ENCODE results near the gene PAX5. TPM values are rescaled to one million over a fixed set of nuclear protein-coding genes. Genes with fewer than 3 reads are reported as not detected.

PAX5 gene
- polyA plus RNA-seq, 1 donor from 2014 or later = not detected

GRCh38 chr9:36946653-36947052, 87.4 kb downstream of the PAX5 start:
- no peaks in the 10 kb centered on the region for H3K36me3 ChIP-seq (ENCODE audit: insufficient read depth, low read length)
- H3K9ac ChIP-seq (ENCODE audit: low read length) = no peak overlapping the region
- H3F3A ChIP-seq (ENCODE audit: insufficient read depth, low read length, poor library complexity, severe bottlenecking) = no peaks in the 10 kb centered on the region
- no peak overlapping the region for H3K4me2 ChIP-seq (ENCODE audit: low read length)
- no peaks in the 10 kb centered on the region for H4K20me1 ChIP-seq (ENCODE audit: insufficient read depth)
- H3K27me3 ChIP-seq (ENCODE audit: insufficient read depth, low read depth, low read length) = no peaks in the 10 kb centered on the region
- no peaks in the 10 kb centered on the region for H3K79me2 ChIP-seq (replicated peaks; ENCODE audit: insufficient read depth, low read length)
- H3K27ac ChIP-seq (ENCODE audit: low read length) = no peak overlapping the region
- no peak overlapping the region for H3K4me3 ChIP-seq (ENCODE audit: low read length)
- H3K9me3 ChIP-seq (ENCODE audit: low read length) = no peaks in the 10 kb centered on the region
- no peak overlapping the region for H2AFZ ChIP-seq (ENCODE audit: low read depth, low read length)
- TF ChIP-seq CTCF (IDR thresholded peaks at IDR 0.05; ENCODE audit: poor library complexity, severe bottlenecking) (no peak), RAD21 (conservative IDR thresholded peaks at IDR 0.05) (no peak), REST (IDR thresholded peaks at IDR 0.05; ENCODE audit: borderline replicate concordance) (no peak), SMC3 (conservative IDR thresholded peaks at IDR 0.05; ENCODE audit: poor library complexity) (no peak), TAF1 (IDR thresholded peaks at IDR 0.05; ENCODE audit: low read depth) (no peak), EP300 (conservative IDR thresholded peaks at IDR 0.05; ENCODE audit: poor library complexity, severe bottlenecking) (no peak), POLR2AphosphoS5 (IDR thresholded peaks at IDR 0.05) (no peak), EZH2 (IDR thresholded peaks at IDR 0.05; ENCODE audit: borderline replicate concordance, insufficient read depth, low read length, poor library complexity, severe bottlenecking) (no peak), MXI1 (conservative IDR thresholded peaks at IDR 0.05; ENCODE audit: poor library complexity, severe bottlenecking) (no peak)
- H3K9me2 ChIP-seq (ENCODE audit: insufficient read depth, low read length) = no peaks in the 10 kb centered on the region

- no peak overlapping the region for H3K9ac ChIP-seq (ENCODE audit: low read length)
- no peak overlapping the region for H2AFZ ChIP-seq (ENCODE audit: low read depth, low read length)
- no peaks in the 10 kb centered on the region for H3F3A ChIP-seq (ENCODE audit: insufficient read depth, low read length, poor library complexity, severe bottlenecking)
- H3K27me3 ChIP-seq (ENCODE audit: insufficient read depth, low read depth, low read length) = no peaks in the 10 kb centered on the region
- no peaks in the 10 kb centered on the region for H3K9me3 ChIP-seq (ENCODE audit: low read length)
- H3K4me2 ChIP-seq (ENCODE audit: low read length) = no peak overlapping the region
- H3K27ac ChIP-seq (ENCODE audit: low read length) = no peak overlapping the region
- H3K9me2 ChIP-seq (ENCODE audit: insufficient read depth, low read length) = no peaks in the 10 kb centered on the region
- no peaks in the 10 kb centered on the region for H3K36me3 ChIP-seq (ENCODE audit: insufficient read depth, low read length)
- TF ChIP-seq POLR2AphosphoS5 (IDR thresholded peaks at IDR 0.05) = no peak
- TF ChIP-seq REST (IDR thresholded peaks at IDR 0.05; ENCODE audit: borderline replicate concordance) = no peak
- no peak for TF ChIP-seq CTCF (IDR thresholded peaks at IDR 0.05; ENCODE audit: poor library complexity, severe bottlenecking)
- TF ChIP-seq MXI1 (conservative IDR thresholded peaks at IDR 0.05; ENCODE audit: poor library complexity, severe bottlenecking) = no peak
- no peak for TF ChIP-seq SMC3 (conservative IDR thresholded peaks at IDR 0.05; ENCODE audit: poor library complexity)
- TF ChIP-seq TAF1 (IDR thresholded peaks at IDR 0.05; ENCODE audit: low read depth) = no peak
- no peak for TF ChIP-seq RAD21 (conservative IDR thresholded peaks at IDR 0.05)
- TF ChIP-seq EZH2 (IDR thresholded peaks at IDR 0.05; ENCODE audit: borderline replicate concordance, insufficient read depth, low read length, poor library complexity, severe bottlenecking) = no peak
- TF ChIP-seq EP300 (conservative IDR thresholded peaks at IDR 0.05; ENCODE audit: poor library complexity, severe bottlenecking) = no peak
- H3K4me3 ChIP-seq (ENCODE audit: low read length) = no peak overlapping the region
- H3K79me2 ChIP-seq (replicated peaks; ENCODE audit: insufficient read depth, low read length) = no peaks in the 10 kb centered on the region
- no peaks in the 10 kb centered on the region for H4K20me1 ChIP-seq (ENCODE audit: insufficient read depth)
These were observed 88.1 kb downstream of the PAX5 start for GRCh38 chr9:36945999-36946398.
